ENCODE results near the gene SNX5. TPM values are rescaled to one million over a fixed set of nuclear protein-coding genes. Genes with fewer than 3 reads are reported as not detected.

The SNX5 gene
- polyA plus RNA-seq, 1 donor from 2014 or later: 59.8 TPM

DNA sequence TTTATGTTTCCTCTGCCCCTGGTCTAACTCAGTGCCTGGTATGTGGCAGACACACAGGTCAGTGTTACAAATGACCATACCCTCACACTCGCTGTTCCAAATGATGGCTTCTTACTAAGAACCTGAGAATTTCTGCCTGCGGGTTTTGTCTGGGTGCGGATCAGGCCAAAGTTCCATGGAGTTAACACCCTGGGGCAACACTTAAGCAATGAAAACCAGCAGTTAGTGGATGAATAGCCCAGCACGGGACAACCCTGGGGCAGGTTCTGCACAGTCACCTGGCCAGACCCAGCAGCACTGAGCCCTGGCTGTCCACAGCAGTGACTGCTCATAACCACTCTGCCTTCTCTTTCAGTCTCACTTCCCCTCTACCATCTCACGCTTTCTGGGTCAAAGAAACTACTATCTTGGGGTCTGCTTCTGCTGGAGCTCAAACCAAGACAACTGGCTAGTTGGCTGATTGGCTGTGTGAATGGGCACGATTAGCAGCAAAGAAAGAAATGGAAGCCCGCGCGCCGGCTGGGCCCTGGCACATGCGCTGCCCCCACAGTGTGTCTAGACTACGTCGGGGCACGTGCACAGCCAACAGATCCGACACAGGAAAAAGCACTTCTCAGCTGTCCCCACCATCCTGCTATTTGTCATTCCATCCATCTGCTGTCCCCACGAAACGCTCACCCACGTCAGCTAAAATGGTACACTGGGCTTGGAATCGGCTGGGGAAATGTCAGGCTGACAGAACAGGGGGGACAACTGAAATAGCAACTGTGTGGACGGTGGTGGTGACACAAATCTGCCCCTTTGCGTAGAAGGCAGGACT is 36.8 kb upstream of the SNX5 start:
- Histone ChIP-seq H2AFZ (ENCODE audit: low read depth, low read length) (no peak overlapping the region), H3K79me2 (replicated peaks; ENCODE audit: insufficient read depth, low read length) (no peaks in the 10 kb centered on the region), H3K9me2 (ENCODE audit: insufficient read depth, low read length) (no peaks in the 10 kb centered on the region), H3K27me3 (ENCODE audit: insufficient read depth, low read depth, low read length) (no peaks in the 10 kb centered on the region), H4K20me1 (ENCODE audit: insufficient read depth) (no peaks in the 10 kb centered on the region), H3K27ac (ENCODE audit: low read length) (no peak overlapping the region), H3K4me2 (ENCODE audit: low read length) (no peak overlapping the region), H3K9me3 (ENCODE audit: low read length) (no peaks in the 10 kb centered on the region), H3K9ac (ENCODE audit: low read length) (no peak overlapping the region), H3F3A (ENCODE audit: insufficient read depth, low read length, poor library complexity, severe bottlenecking) (no peaks in the 10 kb centered on the region), H3K36me3 (ENCODE audit: insufficient read depth, low read length) (no peaks in the 10 kb centered on the region), H3K4me3 (ENCODE audit: low read length) (no peak overlapping the region)
- TF ChIP-seq, protein P1, sequence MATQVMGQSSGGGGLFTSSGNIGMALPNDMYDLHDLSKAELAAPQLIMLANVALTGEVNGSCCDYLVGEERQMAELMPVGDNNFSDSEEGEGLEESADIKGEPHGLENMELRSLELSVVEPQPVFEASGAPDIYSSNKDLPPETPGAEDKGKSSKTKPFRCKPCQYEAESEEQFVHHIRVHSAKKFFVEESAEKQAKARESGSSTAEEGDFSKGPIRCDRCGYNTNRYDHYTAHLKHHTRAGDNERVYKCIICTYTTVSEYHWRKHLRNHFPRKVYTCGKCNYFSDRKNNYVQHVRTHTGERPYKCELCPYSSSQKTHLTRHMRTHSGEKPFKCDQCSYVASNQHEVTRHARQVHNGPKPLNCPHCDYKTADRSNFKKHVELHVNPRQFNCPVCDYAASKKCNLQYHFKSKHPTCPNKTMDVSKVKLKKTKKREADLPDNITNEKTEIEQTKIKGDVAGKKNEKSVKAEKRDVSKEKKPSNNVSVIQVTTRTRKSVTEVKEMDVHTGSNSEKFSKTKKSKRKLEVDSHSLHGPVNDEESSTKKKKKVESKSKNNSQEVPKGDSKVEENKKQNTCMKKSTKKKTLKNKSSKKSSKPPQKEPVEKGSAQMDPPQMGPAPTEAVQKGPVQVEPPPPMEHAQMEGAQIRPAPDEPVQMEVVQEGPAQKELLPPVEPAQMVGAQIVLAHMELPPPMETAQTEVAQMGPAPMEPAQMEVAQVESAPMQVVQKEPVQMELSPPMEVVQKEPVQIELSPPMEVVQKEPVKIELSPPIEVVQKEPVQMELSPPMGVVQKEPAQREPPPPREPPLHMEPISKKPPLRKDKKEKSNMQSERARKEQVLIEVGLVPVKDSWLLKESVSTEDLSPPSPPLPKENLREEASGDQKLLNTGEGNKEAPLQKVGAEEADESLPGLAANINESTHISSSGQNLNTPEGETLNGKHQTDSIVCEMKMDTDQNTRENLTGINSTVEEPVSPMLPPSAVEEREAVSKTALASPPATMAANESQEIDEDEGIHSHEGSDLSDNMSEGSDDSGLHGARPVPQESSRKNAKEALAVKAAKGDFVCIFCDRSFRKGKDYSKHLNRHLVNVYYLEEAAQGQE (IDR thresholded peaks at IDR 0.05; ENCODE audit: borderline replicate concordance): no peak
- TF ChIP-seq EZH2 (IDR thresholded peaks at IDR 0.05; ENCODE audit: borderline replicate concordance, insufficient read depth, low read length, poor library complexity, severe bottlenecking) (no peak), RAD21 (conservative IDR thresholded peaks at IDR 0.05) (no peak), POLR2AphosphoS5 (IDR thresholded peaks at IDR 0.05) (no peak), SMC3 (conservative IDR thresholded peaks at IDR 0.05; ENCODE audit: poor library complexity) (no peak), EP300 (conservative IDR thresholded peaks at IDR 0.05; ENCODE audit: poor library complexity, severe bottlenecking) (no peak), MXI1 (conservative IDR thresholded peaks at IDR 0.05; ENCODE audit: poor library complexity, severe bottlenecking) (no peak)
- TF ChIP-seq, protein P2, sequence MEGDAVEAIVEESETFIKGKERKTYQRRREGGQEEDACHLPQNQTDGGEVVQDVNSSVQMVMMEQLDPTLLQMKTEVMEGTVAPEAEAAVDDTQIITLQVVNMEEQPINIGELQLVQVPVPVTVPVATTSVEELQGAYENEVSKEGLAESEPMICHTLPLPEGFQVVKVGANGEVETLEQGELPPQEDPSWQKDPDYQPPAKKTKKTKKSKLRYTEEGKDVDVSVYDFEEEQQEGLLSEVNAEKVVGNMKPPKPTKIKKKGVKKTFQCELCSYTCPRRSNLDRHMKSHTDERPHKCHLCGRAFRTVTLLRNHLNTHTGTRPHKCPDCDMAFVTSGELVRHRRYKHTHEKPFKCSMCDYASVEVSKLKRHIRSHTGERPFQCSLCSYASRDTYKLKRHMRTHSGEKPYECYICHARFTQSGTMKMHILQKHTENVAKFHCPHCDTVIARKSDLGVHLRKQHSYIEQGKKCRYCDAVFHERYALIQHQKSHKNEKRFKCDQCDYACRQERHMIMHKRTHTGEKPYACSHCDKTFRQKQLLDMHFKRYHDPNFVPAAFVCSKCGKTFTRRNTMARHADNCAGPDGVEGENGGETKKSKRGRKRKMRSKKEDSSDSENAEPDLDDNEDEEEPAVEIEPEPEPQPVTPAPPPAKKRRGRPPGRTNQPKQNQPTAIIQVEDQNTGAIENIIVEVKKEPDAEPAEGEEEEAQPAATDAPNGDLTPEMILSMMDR (IDR thresholded peaks at IDR 0.05; ENCODE audit: poor library complexity, severe bottlenecking): no peak

DNA sequence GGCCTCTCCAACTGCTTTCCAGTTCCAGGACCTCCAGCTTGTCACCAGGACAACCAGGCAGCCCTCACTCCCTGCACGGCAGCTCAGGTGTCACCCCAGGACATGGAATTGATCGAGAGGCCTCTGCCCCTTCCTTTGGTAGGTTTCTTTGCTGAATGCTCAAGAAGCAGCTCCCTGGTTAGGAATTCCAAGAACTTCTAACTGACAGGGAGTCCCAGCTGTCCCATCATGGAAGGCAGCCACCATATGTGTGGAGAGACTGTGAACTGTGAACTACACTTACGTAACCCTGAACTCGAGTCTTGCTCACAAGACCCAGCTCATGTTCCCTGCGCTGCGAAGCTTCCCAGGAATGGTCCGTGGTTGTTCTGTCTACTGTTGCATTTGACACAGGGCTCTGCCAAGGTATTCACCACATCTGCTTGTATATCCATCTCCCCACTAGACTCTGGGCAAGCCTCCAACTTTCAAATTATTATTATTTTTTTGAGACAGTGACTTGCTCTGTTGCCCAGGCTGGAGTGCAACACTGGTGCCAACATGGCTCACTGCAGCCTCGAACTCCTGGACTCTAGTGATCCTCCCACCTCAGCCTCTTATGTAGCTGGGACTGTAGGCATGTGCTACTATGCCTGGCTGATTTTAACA is 35.9 kb upstream of the SNX5 start:
- no peak overlapping the region for H3K9ac ChIP-seq (ENCODE audit: low read length)
- H3K4me2 ChIP-seq (ENCODE audit: low read length): no peak overlapping the region
- TF ChIP-seq EP300 (conservative IDR thresholded peaks at IDR 0.05; ENCODE audit: poor library complexity, severe bottlenecking): no peak
- no peak for TF ChIP-seq RAD21 (conservative IDR thresholded peaks at IDR 0.05)
- no peak for TF ChIP-seq MXI1 (conservative IDR thresholded peaks at IDR 0.05; ENCODE audit: poor library complexity, severe bottlenecking)
- no peak for TF ChIP-seq POLR2AphosphoS5 (IDR thresholded peaks at IDR 0.05)
- TF ChIP-seq, protein P2 (IDR thresholded peaks at IDR 0.05; ENCODE audit: poor library complexity, severe bottlenecking): no peak
- TF ChIP-seq, protein P1 (IDR thresholded peaks at IDR 0.05; ENCODE audit: borderline replicate concordance): no peak
- TF ChIP-seq TAF1 (IDR thresholded peaks at IDR 0.05; ENCODE audit: low read depth): no peak
- no peak for TF ChIP-seq EZH2 (IDR thresholded peaks at IDR 0.05; ENCODE audit: borderline replicate concordance, insufficient read depth, low read length, poor library complexity, severe bottlenecking)
- TF ChIP-seq SMC3 (conservative IDR thresholded peaks at IDR 0.05; ENCODE audit: poor library complexity): no peak
- no peaks in the 10 kb centered on the region for H3K9me3 ChIP-seq (ENCODE audit: low read length)
- H3K9me2 ChIP-seq (ENCODE audit: insufficient read depth, low read length): no peaks in the 10 kb centered on the region
- no peak overlapping the region for H3K27ac ChIP-seq (ENCODE audit: low read length)
- H3K79me2 ChIP-seq (replicated peaks; ENCODE audit: insufficient read depth, low read length): no peaks in the 10 kb centered on the region
- H2AFZ ChIP-seq (ENCODE audit: low read depth, low read length): no peak overlapping the region
- H3K27me3 ChIP-seq (ENCODE audit: insufficient read depth, low read depth, low read length): no peaks in the 10 kb centered on the region
- H3K36me3 ChIP-seq (ENCODE audit: insufficient read depth, low read length): no peaks in the 10 kb centered on the region
- no peak overlapping the region for H3K4me3 ChIP-seq (ENCODE audit: low read length)
- H4K20me1 ChIP-seq (ENCODE audit: insufficient read depth): no peaks in the 10 kb centered on the region
- H3F3A ChIP-seq (ENCODE audit: insufficient read depth, low read length, poor library complexity, severe bottlenecking): no peaks in the 10 kb centered on the region

Data from neural cell (in vitro differentiated cells).